ENCODE results near the gene CMTM7.
A peak's percentile ranks its signal among the peaks of the same experiment; 100 is the strongest.

Gene CMTM7

GRCh38 chr3:32399030-32399620 is 7.5 kb downstream of the CMTM7 start:
- no peak overlapping the region for H2AFZ ChIP-seq (ENCODE audit: low read depth, low read length)
- no peak overlapping the region for H3K9ac ChIP-seq (ENCODE audit: low read length)
- no peaks in the 10 kb centered on the region for H3K9me3 ChIP-seq (ENCODE audit: insufficient read depth, low read length)
- peak overlapping the region; percentile 38 for H3K4me2 ChIP-seq (ENCODE audit: low read length)
- H3K27me3 ChIP-seq (ENCODE audit: low read depth, low read length): no peaks in the 10 kb centered on the region
- peaks cover 41% of the 10 kb centered on the region for H3K4me1 ChIP-seq (ENCODE audit: low read length)
- no peak overlapping the region for H3K27ac ChIP-seq (ENCODE audit: low read length)
- peaks cover 75% of the 10 kb centered on the region for H3K79me2 ChIP-seq (ENCODE audit: low read length)
- 0 out of 2 replicates have a peak, but pooled peaks cover 5% of the 10 kb centered on the region for H4K20me1 ChIP-seq (ENCODE audit: insufficient read depth, low read length)
- no peak for TF ChIP-seq EZH2phosphoT487 (IDR thresholded peaks at IDR 0.05; ENCODE audit: low read depth)
- TF ChIP-seq CTCF (IDR thresholded peaks at IDR 0.05; ENCODE audit: low read depth, low read length): peak; percentile 83
- H3K36me3 ChIP-seq (replicated peaks; ENCODE audit: low read depth, low read length): peaks cover 6% of the 10 kb centered on the region
- H3K4me3 ChIP-seq (ENCODE audit: low read length): peak overlapping the region; percentile 42

- Histone ChIP-seq H3K9me3 (ENCODE audit: insufficient read depth, low read length) (no peaks in the 10 kb centered on the region), H3K27ac (ENCODE audit: low read length) (peak overlapping the region; percentile 27; the same call in 1 of the 2 replicates), H2AFZ (ENCODE audit: low read depth, low read length) (peak overlapping the region; percentile 76), H4K20me1 (ENCODE audit: insufficient read depth, low read length) (no peaks in the 10 kb centered on the region), H3K4me1 (ENCODE audit: low read length) (peaks cover 41% of the 10 kb centered on the region), H3K79me2 (ENCODE audit: low read length) (peaks cover 65% of the 10 kb centered on the region), H3K4me2 (ENCODE audit: low read length) (peak overlapping the region; percentile 98), H3K4me3 (ENCODE audit: low read length) (peak overlapping the region; percentile 85), H3K9ac (ENCODE audit: low read length) (peak overlapping the region; percentile 82), H3K36me3 (replicated peaks; ENCODE audit: low read depth, low read length) (peaks cover 5% of the 10 kb centered on the region), H3K27me3 (ENCODE audit: low read depth, low read length) (no peaks in the 10 kb centered on the region)
- no peak for TF ChIP-seq EZH2phosphoT487 (IDR thresholded peaks at IDR 0.05; ENCODE audit: low read depth)
- no peak for TF ChIP-seq CTCF (IDR thresholded peaks at IDR 0.05; ENCODE audit: low read depth, low read length)
Measured at GRCh38 chr3:32401126-32401525, 9.5 kb downstream of the CMTM7 start.

GRCh38 chr3:32401556-32402081 is 10.0 kb downstream of the CMTM7 start:
- H3K79me2 ChIP-seq (ENCODE audit: low read length): peaks cover 65% of the 10 kb centered on the region
- no peaks in the 10 kb centered on the region for H3K27me3 ChIP-seq (ENCODE audit: low read depth, low read length)
- TF ChIP-seq EZH2phosphoT487 (IDR thresholded peaks at IDR 0.05; ENCODE audit: low read depth): no peak
- no peak for TF ChIP-seq CTCF (IDR thresholded peaks at IDR 0.05; ENCODE audit: low read depth, low read length)
- peaks cover 41% of the 10 kb centered on the region for H3K4me1 ChIP-seq (ENCODE audit: low read length)
- no peaks in the 10 kb centered on the region for H3K9me3 ChIP-seq (ENCODE audit: insufficient read depth, low read length)
- H3K9ac ChIP-seq (ENCODE audit: low read length): peak overlapping the region; percentile 82
- H3K36me3 ChIP-seq (replicated peaks; ENCODE audit: low read depth, low read length): peaks cover 5% of the 10 kb centered on the region
- no peaks in the 10 kb centered on the region for H4K20me1 ChIP-seq (ENCODE audit: insufficient read depth, low read length)
- peak overlapping the region; percentile 27 for H3K27ac ChIP-seq (ENCODE audit: low read length)
- peak overlapping the region; percentile 98 for H3K4me2 ChIP-seq (ENCODE audit: low read length)
- peak overlapping the region; percentile 85 for H3K4me3 ChIP-seq (ENCODE audit: low read length)
- peak overlapping the region; percentile 76 for H2AFZ ChIP-seq (ENCODE audit: low read depth, low read length)

GRCh38 chr3:32403663-32404062 is 12.0 kb downstream of the CMTM7 start:
- H3K79me2 ChIP-seq (ENCODE audit: low read length): peaks cover 53% of the 10 kb centered on the region
- no peak overlapping the region for H3K4me3 ChIP-seq (ENCODE audit: low read length)
- H3K27ac ChIP-seq (ENCODE audit: low read length): no peak overlapping the region

More at GRCh38 chr3:32403663-32404062, 12.0 kb downstream of the CMTM7 start:
- H3K4me2 ChIP-seq (ENCODE audit: low read length): no peak overlapping the region
- peaks cover 5% of the 10 kb centered on the region for H3K36me3 ChIP-seq (replicated peaks; ENCODE audit: low read depth, low read length)
- peaks cover 34% of the 10 kb centered on the region for H3K4me1 ChIP-seq (ENCODE audit: low read length)
- no peak for TF ChIP-seq CTCF (IDR thresholded peaks at IDR 0.05; ENCODE audit: low read depth, low read length)
- TF ChIP-seq EZH2phosphoT487 (IDR thresholded peaks at IDR 0.05; ENCODE audit: low read depth): no peak
- H2AFZ ChIP-seq (ENCODE audit: low read depth, low read length): no peak overlapping the region
- H3K27me3 ChIP-seq (ENCODE audit: low read depth, low read length): no peaks in the 10 kb centered on the region
- no peak overlapping the region for H3K9ac ChIP-seq (ENCODE audit: low read length)
- H4K20me1 ChIP-seq (ENCODE audit: insufficient read depth, low read length): 0 out of 2 replicates have a peak, but pooled peaks cover 3% of the 10 kb centered on the region
- H3K9me3 ChIP-seq (ENCODE audit: insufficient read depth, low read length): no peaks in the 10 kb centered on the region

All from OCI-LY3 (cell line).